GM11168 (cell line): ENCODE measurements around the gene NOD2.

Source experiments
- in situ Hi-C: fragments of 300-500 bp; cut with MboI; formaldehyde crosslinking; loops from one replicate; pipeline ENCODE4 v1.12.0; 2022; ENCODE audit warnings: low sequenced_read_pairs; ENCODE audit not compliant: unreplicated experiment

Gene NOD2

DNA sequence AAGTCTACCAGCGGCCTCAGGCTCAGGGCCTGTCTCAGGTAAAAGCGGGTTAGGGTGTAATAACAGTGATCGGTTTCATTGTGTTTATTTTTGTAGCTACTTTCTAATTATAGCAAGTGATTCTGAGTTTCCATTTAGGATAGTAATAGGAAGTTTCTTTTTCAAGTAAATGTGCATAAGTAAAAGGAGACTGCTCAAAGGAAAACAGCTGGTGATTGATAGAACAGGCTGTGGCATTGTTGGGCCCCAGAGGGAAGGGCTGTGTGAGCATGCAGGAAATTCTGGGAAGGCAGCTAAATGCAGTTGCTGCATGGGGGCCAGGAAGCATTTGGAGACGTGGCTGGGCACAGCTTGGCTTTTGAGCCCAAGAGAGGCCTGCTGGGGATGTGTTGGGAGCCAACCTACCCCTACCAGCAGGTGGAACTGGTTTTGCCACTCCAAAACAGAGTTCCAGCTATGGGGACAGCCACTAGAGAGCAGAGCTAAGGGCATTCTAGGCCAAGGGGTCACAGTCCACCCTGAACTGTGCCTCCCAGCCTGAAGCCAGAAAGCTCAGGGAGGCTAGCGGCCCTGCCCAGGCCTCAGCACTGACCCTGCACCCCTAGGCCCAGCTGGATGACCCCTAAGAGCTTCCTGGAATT is 24.9 kb upstream of the NOD2 start:
- in situ Hi-C loops = loop anchor here (10.0 kb wide), 1 partner anchor 136 kb away; no protein-coding TSS in a partner anchor

DNA sequence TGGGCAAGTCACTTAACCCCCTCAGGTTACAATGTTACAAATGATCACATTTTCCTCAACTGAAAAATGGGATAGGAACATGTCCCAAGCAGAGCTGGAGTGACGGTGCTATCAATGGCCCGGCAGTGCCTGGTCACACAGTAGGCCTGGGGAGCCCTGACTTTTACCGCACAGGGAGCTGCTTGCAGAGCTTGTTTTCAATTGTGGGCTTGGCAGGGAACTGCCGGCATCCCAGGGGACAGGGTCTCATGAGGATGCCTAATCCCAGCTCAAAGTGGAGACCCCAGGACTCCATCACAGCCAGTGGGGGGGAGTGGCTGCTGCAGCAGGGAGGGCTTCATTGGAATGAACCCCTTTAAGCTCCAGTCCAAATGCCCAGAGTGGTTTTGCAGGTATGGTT is 23.7 kb upstream of the NOD2 start:
- in situ Hi-C loops = loop anchor here (10.0 kb wide), 1 partner anchor 135 kb away; no protein-coding TSS in a partner anchor

DNA sequence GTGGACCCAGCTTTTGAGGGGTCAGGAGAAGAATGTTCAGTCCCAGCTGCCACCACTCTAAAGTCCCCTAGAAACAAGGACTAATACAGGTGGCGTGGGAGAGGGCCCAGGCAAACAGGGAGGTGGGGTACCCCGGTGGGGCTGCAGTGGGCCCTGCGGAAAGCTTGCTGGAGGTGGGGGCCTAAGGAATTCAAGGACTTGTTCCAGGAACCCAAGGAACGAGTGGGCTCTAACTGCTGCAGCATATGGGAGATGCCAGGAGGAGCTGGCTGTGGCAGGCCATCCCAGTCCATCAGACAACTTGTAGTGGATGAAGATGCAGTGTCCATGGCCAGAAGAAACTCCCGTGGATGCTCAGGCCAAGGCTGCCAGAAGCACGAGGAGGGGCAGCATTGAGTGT is 22.9 kb upstream of the NOD2 start:
- in situ Hi-C loops = no loop called here

DNA sequence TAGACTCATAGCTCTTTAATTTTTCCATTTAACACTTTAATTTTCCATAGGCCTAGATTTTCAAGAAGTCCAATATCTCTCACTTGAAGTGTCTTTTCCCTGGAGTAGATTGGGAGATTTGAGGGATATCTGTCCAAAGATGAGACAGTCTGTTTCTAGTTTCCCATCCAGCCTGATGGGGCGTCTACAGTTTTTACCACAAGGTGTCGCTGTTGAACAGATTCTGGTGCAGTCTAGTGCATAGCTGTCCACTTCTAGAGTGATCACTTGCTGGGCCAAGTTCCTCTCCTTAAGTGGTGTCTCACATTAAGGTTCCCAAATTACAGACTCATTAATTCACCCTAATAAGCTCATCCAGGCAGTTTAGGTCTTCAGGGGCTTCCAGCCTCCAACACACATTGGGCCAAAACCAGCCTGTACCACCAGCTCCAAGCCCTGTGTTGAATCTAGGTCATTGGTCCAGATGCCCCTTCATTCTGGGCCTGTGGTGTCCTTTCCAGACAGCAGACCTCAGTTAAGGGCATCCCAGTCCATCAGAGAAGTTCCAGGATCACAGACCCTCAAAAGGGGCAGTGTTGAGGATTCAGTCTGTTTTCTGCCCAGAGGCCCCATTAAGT is 21.7 kb upstream of the NOD2 start:
- in situ Hi-C loops = no loop called here

DNA sequence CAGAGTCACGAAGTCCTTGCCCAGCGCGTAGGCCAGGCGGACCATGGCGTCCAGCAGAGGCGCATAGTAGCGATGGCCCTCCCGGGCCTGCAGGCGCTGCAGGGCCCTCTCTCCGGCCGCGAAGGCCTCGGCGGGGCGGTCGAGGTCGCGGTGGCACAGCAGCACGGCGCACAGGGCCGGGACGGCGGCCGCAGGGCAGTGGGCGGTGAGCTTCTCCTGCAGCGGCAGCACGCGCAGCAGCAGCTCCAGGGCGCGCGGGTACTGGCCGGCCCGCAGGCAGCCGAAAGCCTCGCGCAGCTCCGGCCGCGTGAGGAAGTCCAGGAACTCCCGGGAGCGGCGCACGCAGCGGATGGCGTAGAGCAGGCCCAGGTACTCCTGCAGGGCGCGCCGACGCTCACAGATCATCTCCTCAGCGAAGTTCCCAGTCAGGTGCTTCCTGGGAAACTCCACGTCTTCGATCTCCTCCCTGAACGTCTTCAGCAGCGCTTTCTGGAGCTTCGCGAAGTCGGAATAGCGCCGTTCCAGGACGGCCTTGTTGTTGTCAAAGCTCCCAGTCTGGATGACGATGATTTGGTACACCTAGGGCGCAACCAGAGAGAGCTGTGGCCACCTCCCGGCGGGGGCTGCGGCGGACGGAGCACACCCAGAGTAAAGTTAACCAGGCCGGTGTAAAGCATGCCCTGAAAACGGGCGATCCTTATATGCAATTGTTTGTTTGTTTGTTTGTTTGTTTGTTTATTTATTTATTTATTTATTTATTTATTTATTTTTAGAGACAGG is 19.7 kb upstream of the NOD2 start:
- in situ Hi-C loops = no loop called here

DNA sequence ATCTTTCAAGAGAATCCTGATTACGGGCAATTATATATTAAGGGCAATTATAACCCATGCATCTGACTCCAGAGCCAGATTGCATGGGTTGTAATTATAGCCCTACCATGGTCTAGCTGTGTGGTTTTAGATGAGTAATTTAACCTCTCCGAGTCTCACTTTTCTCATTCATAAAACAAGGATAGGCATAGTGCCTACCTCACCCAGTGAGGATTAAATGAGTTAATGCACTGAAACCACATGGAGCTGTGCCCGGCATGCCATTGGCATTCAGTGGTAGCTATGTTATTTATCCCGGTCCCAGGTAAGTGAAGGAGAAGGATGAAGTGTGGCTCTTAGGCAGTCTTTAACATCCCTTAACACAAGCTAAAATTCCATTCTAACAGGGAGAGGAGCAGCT is 18.6 kb upstream of the NOD2 start:
- in situ Hi-C loops = no loop called here

DNA sequence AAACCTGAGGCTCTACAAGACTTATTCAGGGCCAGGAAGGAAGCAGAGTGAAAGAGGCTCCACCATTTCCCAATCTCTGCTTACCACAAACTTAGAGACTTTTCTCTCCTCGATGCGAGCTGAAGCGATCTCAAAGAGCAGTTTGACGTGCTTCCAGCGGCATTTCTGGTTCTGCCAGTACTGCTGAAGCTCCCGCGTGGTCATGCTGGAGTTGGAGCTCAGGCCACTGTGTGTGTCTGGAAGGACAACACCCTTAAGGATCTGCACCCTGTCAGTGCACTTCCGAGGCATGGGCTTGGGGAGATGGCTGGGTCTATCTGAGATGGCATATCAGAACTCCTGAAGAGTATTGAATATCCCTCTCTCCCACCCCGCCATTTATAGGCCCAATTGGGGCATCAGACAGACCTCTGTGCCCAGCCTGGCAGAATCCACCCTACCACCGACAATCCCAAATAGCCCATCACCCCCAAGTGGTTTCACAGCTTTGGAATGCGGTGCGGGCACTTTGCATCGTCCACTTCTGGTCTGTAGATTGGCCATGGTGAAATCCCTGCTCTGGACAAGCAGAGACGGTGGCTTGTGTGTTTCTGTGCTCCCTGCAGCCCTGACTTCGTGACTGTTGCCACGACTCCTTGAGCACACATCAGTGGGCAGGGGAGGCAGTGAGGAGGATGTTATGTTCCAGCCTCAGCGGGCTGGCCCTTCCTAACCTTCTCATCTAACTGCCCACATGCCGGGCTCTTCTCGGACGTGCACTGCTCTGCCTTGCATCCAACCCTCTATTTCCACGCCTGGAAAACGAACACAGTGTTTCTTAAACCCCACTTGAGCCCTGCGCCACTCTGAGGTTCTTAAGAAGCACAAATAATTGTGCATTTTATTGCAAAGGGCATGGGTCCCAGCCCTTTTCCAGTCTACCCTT is 17.5 kb upstream of the NOD2 start:
- in situ Hi-C loops = no loop called here

DNA sequence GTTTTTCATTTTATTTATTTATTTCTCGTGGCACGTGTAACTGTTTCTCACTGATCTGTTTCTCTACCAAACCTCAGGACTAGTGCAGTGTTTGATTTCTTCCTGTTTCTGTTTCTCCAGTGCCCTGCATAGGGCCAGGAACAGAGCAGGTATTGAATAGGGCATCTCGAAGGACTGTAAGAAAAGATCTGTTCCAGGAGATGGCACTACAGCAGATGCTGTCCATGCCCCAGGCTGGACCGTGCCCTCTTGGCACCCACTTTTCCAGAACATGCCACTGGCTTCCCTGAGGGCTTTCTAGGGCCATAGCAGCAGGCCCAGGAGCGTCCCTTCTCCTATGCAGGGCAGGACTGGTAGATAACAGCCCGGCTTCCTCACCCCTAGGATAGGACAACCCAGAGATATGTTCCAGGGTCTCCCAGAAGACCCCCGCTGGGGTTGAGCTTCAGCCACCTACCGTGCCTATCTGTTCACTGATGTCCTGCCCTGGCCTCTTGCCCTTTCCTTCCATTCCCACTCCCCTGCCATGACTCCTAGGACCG is 16.7 kb upstream of the NOD2 start:
- in situ Hi-C loops = no loop called here

DNA sequence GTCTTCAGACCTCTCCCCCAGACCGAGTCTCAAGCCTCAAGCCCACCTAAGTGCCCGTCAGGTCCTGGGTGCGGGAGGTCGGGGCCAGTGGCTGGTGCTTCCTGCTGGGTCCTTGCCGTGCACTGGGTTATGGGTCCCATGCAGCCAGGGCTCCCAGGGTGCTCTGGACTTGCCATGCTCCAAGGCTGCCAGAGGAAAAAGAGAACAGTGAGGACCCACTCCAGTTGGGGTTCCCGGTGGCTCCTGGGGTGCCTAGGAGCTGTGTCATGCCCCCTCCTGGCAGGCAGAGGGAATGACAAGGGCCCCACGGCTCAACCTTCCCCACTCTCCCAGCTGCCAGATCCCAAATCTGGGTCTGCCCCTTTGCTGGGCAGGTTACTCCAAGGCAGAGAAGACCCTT is 16.1 kb upstream of the NOD2 start:
- in situ Hi-C loops = no loop called here

DNA sequence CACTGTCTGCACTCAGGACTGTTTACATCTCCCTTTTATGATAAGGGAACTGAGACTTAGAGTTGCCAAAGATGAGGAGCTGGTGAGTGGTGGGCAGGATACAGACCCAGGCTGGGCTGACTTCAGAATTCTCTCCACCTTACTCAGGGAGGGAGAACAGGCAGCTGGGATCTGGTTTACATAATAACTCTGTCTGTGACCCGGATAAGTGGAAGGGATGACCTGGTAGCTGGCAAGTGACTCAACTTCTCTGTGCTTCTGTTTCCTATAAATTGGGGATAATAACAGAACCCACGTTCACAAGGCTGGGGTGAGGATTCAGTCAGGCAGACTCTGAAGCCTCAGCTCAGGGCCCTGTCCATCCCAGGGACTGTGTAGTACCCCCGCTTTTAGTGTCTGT is 14.9 kb upstream of the NOD2 start:
- in situ Hi-C loops = no loop called here

DNA sequence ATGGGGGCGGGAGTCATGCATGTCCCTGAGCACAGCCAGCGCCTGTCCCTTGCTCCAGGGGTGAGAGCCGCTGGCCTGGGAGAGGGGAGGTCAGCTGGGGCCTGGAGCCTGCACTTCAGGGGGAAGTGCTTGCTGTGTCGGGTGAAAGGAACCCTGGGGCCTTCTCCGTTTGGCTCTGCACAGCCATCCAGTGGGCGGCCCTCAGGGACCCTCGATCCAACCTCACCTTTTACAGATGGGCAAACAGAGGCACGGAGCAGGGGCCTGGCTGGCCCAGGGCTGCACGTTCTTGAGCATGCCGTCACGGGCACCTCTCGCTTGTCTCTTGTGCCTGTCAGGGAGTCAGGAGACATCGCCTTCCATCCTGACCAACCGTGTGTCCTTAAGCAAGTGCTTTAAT is 14.1 kb upstream of the NOD2 start:
- in situ Hi-C loops = no loop called here

DNA sequence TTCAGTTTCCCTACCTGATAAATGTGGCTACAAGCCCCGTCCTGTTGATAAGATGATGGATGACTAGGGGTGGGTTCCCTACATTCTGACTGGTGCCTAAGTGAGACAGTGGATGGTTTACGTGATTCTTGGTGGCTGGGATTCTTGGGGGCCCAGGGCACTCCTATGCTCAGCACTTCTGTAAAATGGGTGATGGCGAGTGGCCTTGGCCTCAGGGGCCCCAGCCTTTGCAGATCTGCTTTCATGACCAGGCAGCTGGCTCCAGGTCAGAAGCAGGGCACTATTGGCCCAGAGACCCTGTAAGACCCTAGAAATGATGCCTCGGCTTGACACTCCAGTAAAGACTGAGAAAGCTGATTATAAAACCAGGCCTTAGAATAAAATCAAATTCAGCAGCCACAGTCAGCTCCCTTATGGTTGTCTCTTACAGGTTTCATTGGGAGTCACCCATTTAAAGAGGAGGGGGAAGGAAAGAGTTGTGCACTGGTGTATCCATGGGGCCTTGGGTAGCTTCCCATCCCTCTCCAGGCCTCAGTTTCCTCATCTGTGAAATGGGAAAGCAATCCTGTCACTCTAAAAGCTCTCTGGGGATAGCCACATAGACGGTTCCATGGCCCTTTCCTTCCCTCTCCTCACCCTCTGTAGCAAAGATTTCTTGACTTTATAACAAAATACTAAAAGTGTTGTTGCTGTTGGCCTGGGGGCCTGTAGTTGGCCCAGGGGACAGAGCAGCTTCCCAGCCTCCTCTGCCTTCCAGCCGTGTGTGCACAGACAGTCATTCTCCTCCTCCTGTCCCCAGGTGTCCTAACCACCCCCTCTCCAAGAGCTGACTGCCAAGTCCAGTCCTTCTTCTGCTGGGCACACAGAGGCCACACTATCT is 13.5 kb upstream of the NOD2 start:
- in situ Hi-C loops = no loop called here

DNA sequence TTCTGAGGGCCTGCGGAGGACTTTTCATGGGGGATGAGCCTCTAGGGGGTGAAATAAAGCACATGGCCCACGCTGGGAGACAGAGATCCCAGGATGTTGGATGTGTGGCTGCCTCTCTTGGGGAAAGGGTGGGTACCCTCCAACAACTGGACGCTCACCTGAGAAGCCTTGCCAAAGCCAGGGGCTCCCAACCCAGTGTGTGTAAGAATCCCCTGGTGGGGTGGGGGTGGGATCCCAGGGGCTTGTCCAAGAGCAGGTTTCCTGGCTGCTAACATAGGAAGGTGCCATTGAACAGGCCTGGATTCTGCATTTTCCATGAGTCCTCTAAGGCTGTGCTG is 12.9 kb upstream of the NOD2 start:
- in situ Hi-C loops = no loop called here

DNA sequence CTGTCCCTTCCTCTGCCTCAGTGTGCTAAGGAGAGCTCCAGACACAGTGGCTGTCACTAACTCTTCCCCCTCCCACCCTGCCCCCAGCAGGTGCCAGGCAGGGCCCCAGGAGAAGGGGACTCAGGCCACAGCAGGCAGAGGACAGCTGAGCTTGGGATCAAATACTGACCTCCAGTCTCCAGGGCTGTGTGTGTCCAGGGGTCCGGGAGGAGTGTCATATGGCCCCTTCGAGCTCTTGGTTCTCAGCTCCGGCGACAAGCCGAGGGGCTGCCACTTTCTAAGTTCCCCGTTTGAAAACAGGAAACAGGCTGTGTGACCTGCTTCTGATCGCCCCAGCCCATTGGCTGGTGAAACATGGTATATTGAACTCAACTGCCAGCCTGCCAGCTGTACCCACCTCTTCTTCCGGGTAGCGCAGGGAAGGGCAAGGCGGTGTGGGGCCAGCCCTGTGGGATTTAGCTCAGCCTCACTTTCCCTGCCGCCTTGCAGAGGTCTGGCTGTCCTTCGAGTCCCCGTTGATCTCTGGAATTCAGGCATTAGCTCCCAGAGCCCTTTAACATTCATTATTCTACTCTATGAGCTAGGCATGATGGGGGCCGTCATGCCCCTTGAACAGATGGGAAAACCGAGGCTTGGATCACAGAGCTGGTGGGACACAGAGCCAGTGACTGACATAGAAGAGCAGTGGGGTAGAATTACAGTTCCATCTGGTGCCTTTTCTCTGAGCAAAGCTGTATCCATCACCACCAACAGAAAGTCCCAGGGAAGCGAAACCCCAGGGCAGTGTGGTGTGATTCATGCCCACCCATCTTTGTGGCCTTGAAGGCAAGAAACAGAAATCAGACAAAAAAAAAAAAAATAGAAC is 12.2 kb upstream of the NOD2 start, which contains the start of gene SNX20:
Gene SNX20, minus strand, starts transcription at position 292 of the 865 bp plus-strand sequence. CDS start 3,786 bp downstream, outside the sequence.
- in situ Hi-C loops = no loop called here

DNA sequence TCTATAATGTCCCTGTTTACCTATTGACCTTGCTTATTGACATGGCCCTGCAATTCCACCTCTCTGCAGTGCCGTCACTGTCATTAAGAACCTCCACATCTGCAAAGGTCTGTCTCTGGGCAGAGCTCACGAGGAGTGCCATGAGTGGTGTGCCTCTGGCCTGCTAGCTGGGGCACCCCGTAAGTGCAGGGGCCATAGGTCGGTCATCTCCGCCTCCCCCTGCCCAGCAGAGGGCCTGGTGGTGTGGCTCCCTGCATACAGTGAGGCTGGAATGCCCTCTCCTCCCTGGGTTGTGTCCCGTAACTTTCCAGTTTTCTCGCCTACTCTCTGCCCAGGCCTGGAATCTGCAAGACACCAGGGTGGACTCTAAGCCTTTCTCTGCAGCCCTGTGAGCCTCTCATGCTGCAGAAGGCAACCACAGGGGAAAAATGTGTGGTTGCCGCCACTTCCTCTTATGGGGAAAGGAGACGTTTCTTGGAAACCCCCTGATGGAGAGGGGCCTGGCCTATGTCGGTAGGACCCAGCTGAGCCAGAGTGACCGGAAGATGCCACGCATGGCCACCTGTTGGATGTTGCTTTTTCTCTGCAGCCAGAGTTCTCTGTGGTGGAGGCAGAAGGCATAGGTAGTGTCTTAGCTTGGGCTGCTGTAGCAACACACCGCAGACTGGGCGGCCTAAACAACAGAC is 9.6 kb upstream of the NOD2 start:
- in situ Hi-C loops = no loop called here

DNA sequence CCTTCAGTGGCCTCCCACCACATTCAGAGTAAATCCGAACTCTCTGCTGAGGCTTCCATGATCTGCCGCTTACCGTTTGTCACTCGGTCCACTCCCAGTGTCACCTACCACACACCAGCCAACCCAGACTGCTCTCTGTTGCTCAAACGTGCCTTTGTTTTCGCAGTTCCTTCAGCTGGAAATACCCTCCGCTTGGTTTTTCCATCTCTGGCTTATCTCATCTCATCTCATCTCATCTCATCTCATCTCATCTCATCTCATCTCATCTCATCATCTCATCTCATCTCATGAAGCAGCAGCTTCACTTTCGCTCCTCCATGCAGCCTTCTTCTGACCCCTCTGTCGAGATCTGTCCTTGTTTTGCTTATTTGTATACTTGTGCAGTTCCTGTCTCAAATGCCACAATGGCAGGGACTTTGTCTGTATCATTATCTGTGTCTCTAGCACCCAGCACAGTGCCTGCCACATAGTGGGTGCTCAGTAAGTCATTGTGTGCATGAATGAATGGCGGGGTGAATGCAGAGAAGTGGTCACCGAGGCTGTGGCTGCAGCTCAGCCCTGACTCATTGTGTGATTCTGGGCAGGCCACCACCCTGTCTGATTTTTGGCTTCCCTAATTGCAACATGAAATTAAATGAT is 8.5 kb upstream of the NOD2 start:
- in situ Hi-C loops = no loop called here

DNA sequence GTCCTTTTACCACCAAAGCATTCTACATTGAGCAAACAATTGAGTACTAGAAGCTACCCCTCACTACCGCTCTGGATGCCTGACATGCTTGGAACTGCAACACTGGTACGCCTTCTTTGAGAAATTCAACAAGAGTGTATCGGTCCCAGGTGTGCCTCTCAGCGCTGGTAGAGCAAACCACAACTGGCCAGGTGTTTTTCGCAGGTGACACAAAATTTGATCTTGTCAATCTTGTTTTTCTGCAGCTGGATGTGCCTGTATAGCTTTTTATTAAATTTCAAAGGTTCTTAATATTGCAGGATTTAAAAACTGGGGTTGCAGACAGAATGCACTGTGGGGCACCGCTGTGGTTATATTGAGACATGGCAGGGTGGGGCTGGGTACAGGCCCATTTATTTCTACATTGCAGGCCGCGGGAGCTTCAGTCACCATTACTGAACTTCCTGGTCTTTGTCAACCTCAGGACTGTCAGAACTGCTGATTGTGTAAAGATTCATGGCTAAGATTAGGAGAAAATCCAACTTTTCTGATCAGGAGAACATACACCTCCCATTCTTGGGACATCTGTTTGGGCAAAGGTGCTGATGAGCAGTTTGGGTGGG is 7.8 kb upstream of the NOD2 start:
- in situ Hi-C loops = no loop called here
